LNCAP (cell line): ENCODE measurements around the gene BPI.

Source experiments
- TF ChIP-seq, protein P1 (sequence below): fragments of 450-650 bp; IDR thresholded peaks from 2 replicates; pipeline ENCODE4 v1.5.1; 2017; ENCODE audit warnings: mild to moderate bottlenecking

BPI gene

DNA sequence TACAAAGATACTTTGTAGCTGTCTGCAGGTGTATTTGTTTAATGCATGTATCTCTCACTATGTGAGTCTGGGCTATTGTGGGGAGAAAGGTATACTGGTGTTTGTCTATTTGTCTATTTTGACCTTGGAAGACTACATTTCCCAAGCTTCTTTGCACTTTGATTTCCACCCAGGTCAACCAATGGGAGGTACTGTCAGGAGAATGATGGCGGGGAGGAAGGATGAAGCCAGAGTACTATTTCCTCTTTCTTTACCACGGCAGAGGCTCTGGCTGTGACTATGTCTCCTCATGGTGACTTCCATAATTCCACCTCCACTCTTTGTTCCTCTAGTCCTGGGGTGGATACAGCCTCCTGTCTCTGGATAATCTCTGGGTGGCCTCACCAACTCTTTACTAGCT lies 65.4 kb downstream of the BPI start:
- TF ChIP-seq, protein P1, sequence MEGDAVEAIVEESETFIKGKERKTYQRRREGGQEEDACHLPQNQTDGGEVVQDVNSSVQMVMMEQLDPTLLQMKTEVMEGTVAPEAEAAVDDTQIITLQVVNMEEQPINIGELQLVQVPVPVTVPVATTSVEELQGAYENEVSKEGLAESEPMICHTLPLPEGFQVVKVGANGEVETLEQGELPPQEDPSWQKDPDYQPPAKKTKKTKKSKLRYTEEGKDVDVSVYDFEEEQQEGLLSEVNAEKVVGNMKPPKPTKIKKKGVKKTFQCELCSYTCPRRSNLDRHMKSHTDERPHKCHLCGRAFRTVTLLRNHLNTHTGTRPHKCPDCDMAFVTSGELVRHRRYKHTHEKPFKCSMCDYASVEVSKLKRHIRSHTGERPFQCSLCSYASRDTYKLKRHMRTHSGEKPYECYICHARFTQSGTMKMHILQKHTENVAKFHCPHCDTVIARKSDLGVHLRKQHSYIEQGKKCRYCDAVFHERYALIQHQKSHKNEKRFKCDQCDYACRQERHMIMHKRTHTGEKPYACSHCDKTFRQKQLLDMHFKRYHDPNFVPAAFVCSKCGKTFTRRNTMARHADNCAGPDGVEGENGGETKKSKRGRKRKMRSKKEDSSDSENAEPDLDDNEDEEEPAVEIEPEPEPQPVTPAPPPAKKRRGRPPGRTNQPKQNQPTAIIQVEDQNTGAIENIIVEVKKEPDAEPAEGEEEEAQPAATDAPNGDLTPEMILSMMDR: no peak

DNA sequence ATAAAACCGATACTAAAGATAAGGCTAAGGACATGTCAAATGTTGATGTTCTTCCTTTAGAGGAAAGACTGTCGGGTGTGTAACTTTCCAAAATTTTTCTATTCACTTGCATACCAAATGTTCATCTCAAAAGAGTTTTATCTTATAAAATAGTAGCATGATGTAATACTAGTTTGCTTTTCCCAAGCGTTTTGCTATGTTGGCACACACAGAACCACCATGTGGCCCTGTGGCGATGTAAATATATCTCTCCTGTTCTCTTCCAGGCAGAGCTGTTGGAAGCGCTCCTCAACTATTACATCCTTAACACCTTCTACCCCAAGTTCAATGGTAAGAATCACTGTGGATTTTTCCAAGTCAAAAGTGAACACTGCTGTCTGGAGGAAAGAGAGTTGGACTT lies 68.8 kb downstream of the BPI start:
- TF ChIP-seq, protein P1: no peak

DNA sequence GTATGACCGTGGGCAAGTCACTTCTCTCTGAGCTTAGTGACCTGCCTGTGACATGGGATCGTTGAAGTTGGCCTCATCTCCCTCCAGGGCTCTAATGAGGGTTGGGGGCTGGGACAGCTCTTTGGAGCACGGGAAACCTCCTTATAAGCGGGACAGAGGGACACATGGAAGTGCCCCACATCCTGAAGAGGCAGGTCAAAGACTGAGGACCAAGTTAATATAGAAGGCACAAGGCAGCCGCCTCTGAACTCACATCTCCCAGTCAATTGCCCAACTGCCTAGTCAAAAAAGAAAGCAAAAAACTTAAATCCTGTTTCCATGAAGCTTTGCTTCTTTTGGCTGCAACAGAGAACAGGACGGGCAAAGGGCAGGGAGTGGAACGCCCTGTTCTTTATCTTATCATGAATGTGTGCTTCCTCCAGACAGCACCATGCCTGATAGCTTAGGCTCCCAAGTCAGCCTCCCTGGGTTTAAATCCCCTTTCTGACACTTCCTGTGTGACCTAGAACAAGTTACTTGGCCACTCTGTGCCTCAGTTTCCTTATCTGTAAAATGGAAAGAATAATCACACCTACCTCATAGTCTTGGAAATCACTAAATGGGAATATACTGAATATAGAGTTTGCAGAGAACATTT lies 69.4 kb downstream of the BPI start:
- TF ChIP-seq, protein P1: no peak

DNA sequence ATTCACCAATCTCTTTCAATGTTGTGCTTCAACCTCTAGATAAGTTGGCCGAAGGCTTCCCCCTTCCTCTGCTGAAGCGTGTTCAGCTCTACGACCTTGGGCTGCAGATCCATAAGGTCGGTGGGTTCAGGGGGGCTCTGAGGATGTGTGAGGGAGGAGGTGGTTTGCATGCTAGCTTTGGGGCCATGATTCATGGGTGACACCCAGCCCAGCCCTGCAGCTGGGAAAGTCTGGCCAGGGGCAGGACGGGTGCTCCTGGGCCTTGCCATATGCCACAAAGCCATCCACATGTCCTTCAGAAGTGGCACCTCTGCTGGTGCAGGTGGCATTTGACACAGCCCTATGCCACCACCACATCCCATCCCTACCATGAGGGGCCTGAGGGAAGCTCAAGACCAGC lies 69.9 kb downstream of the BPI start:
- TF ChIP-seq, protein P1: no peak

DNA sequence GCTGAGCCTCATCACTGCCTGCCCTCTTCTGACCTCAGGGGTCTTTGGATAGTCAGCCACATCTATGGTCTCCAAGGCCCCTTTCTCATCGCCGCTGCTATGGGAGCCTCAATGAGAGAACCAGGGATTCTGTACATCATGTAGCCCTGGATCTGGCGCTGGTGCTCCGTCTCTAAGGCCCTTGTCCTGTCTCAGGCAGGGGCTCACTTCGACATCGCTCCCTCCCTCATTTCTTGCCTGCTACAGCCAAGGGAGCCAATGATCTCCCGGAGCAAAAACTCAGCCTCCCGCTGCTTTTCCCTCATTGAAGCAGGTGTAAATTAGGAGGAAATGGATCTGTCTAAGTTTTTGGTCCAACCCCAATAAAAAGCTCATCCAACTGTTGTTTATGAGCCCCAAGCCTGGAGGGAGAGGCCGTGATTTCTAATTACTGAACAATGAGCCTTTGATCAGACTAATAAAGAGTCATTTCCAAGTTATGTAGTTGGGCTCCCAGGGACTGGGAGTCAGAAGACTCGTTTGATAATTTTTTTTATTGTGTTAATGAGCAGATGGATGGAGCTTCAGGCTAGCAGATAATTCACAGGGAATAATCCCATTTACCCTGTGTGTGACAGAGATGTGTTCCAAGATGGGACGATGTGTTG lies 73.2 kb downstream of the BPI start:
- TF ChIP-seq, protein P1: no peak

DNA sequence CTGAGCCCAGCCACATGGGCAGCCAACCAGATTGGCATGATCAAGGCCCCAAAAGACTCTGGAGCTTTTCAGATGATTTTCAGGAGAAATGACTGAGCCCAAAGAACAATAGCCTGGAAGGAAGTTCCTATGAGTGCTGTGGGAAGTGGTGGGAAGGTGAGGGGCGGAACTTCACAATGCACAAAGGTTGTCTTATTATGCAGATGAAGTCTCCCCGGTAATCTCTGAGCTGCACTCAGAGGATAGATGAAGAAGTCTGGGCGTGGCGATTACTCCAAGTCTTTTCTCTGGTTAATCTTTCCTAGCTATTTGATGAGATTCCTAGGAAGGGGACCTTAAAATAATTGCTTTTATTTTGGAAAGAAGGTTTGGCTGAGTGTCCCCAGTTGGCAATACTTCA lies 79.2 kb downstream of the BPI start:
- TF ChIP-seq, protein P1: no peak

DNA sequence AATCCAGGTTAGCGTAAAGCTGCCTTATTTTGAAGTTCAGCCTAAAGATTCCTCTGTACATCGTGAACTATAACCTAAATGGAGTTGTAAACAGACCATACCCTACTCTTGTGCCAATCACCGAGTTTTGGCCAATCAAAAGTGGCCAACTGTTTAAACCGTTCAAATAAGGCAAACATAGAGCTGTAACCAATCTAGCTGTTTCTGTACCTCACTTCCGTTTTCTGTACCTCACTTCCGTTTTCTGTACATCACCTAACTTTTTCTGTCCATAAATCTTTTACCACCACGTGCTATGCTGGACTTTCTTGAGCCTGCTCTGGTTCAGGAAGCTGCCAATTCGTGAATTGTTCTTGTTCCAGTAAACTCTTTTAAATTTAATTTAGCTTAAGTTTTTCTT lies 82.0 kb downstream of the BPI start:
- TF ChIP-seq, protein P1: no peak
